ENCODE results near the gene FMNL2.

DNA sequence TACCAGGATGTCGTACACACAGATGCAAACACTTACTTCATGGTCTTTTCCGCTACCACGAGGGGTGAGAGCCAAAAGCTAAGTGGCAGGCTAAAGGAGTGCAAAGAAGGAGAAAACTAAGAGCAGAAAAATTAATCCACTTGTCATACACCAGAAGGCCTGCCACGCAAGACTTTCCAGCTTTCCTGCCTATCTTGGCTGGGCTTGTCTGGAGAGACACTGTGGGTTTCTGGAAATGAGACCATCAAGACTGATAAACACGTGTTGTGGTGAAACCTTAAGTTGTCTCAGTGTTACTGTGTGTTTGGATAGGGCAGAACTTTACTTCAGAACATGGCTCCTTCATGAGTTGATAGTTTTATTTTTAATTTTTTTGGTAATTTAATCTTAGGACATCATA is 175.6 kb downstream of the FMNL2 start:
- no peak for TF ChIP-seq POLR2A (IDR thresholded peaks at IDR 0.05; ENCODE audit: low read length)
- no peak for TF ChIP-seq GATA1 (IDR thresholded peaks at IDR 0.05; ENCODE audit: low read depth, low read length)

Data from erythroblast (primary cell).